Panc1 (cell line): ENCODE results near the gene FAM236C. TPM values are rescaled to one million over a fixed set of nuclear protein-coding genes. Genes with fewer than 3 reads are reported as not detected.
"Not testable (repeated sequence)": the region's sequence is repeated elsewhere in the genome, so short reads cannot be mapped to it uniquely, and the experiment has no call there.

ENCODE experiments used
- ATAC-seq: fragments of 200-7000 bp; cut with Tn5 transposase; 2 replicates; pipeline ENCODE4 v1.9.1; 2020; ENCODE audit warnings: mild to moderate bottlenecking, moderate library complexity
- Bru-seq: library from RNA; stranded (reverse); fragments of 400-500 nt; gene quantifications from one replicate; lab custom pipeline; 2021; lab: Mats Ljungman, UMichigan
- BruChase-seq, 2 experiments: library from RNA; stranded (reverse); fragments of 400-500 nt; gene quantifications; one replicate each; lab custom pipeline; 2021; lab: Mats Ljungman, UMichigan
- BruUV-seq: library from RNA; stranded (reverse); fragments of 400-500 nt; replicated peaks from 2 replicates; lab custom pipeline; 2021; lab: Mats Ljungman, UMichigan
- CTCF ChIA-PET: fragments of 300-600 bp; sonication (Branson Sonifier 250); formaldehyde crosslinking; loops from one replicate; lab custom pipeline; 2022; ENCODE audit warnings: antibody characterized with exemption; lab: Charles Lee
- POLR2A ChIA-PET: fragments of 300-600 bp; sonication (Branson Sonifier 250); formaldehyde crosslinking; loops from one replicate; lab custom pipeline; 2022; ENCODE audit warnings: antibody characterized with exemption; lab: Charles Lee
- DNase-seq: peaks from one replicate; pipeline ENCODE4 v3.0.0-alpha.2; 2010; ENCODE audit warnings: low read depth, low spot score
- H3K27ac ChIP-seq: 2 replicates; pipeline ENCODE4 v1.5.1; 2011; ENCODE audit warnings: mild to moderate bottlenecking, low read length, inconsistent platforms
- H3K27me3 ChIP-seq: fragments of 200-500 bp; sonication (Bioruptor generic); 2 replicates; pipeline ENCODE4 v1.6.0; 2014; ENCODE audit warnings: low read length, inconsistent platforms; ENCODE audit not compliant: control insufficient read depth, insufficient read depth
- H3K36me3 ChIP-seq: fragments of 200-500 bp; sonication (Bioruptor generic); 2 replicates; pipeline ENCODE4 v1.5.1; 2014; ENCODE audit warnings: inconsistent platforms, mild to moderate bottlenecking, low read length, moderate library complexity; ENCODE audit not compliant: control insufficient read depth, insufficient read depth
- H3K4me1 ChIP-seq: 2 replicates; pipeline ENCODE4 v1.5.1; 2011; ENCODE audit warnings: inconsistent platforms, mild to moderate bottlenecking, low read length, moderate library complexity; ENCODE audit not compliant: control insufficient read depth, insufficient read depth
- H3K4me3 ChIP-seq, 2 experiments: 2 replicates each; pipeline ENCODE4 v1.5.1; 2011 to 2012; ENCODE audit warnings: low read depth in 2 of 2, low read length in 2 of 2, mild to moderate bottlenecking in 2 of 2, inconsistent platforms in 1 of 2, moderate library complexity in 1 of 2
- H3K9me3 ChIP-seq: fragments of 200-500 bp; sonication (Bioruptor generic); 2 replicates; pipeline ENCODE4 v1.5.1; 2014; ENCODE audit warnings: low read depth, mild to moderate bottlenecking, inconsistent platforms, low read length, moderate library complexity; ENCODE audit not compliant: control insufficient read depth, insufficient read depth
- in situ Hi-C: cut with HindIII; loops from 2 replicates; pipeline ENCODE4 v1.10.0; 2016; ENCODE audit warnings: low sequenced_read_pairs, low pct_unique_long_range_greater_than_20kb
- intact Hi-C: fragments of 100-400 bp; cut with micrococcal nuclease; formaldehyde crosslinking; loops from one replicate; pipeline ENCODE4 v1.10.0; 2022; ENCODE audit not compliant: unreplicated experiment
- long read RNA-seq: library from polyadenylated mRNA; unstranded; transcript quantifications from one replicate; pipeline ENCODE4 v2.0.0, GENCODE V29; 2021; ENCODE audit not compliant: unreplicated experiment
- polyA plus RNA-seq: library from polyadenylated mRNA; unstranded; fragments of >200 nt; gene quantifications from one replicate; pipeline ENCODE4 v1.2.1, GENCODE V29; 2012; ENCODE audit warnings: missing spikeins; ENCODE audit not compliant: insufficient read length
- total RNA-seq: library from RNA; stranded (reverse); gene quantifications from one replicate; pipeline ENCODE4 v1.2.1, GENCODE V29; 2021; ENCODE audit not compliant: unreplicated experiment

The FAM236C gene
- total RNA-seq (not detected), Bru-seq, nascent RNA (not detected), BruChase-seq, experiment 1, labeled RNA remaining after a 2-hour chase (not detected), BruChase-seq, experiment 2, labeled RNA remaining after a 6-hour chase (not detected)
- polyA plus RNA-seq: not detected
- long read RNA-seq: 0 reads

GRCh38 chrX:72912315-72912714, at the start of gene FAM236C:
Gene FAM236C (plus strand): TSS chrX:72912615. CDS start chrX:72912715, 100 bp downstream.
- in situ Hi-C loops, POLR2A ChIA-PET, ATAC-seq, H3K4me3 ChIP-seq, intact Hi-C loops, DNase-seq, H3K36me3 ChIP-seq, CTCF ChIA-PET, H3K27me3 ChIP-seq, H3K27ac ChIP-seq, BruUV-seq, H3K9me3 ChIP-seq, H3K4me1 ChIP-seq: not testable (repeated sequence)

- H3K27me3 ChIP-seq, DNase-seq, H3K4me3 ChIP-seq, H3K27ac ChIP-seq, POLR2A ChIA-PET, ATAC-seq, CTCF ChIA-PET, in situ Hi-C loops, H3K36me3 ChIP-seq, H3K4me1 ChIP-seq, intact Hi-C loops, H3K9me3 ChIP-seq, BruUV-seq: not testable (repeated sequence)
Observed at GRCh38 chrX:72882898-72883297, 29.5 kb upstream of the FAM236C start.

DNA sequence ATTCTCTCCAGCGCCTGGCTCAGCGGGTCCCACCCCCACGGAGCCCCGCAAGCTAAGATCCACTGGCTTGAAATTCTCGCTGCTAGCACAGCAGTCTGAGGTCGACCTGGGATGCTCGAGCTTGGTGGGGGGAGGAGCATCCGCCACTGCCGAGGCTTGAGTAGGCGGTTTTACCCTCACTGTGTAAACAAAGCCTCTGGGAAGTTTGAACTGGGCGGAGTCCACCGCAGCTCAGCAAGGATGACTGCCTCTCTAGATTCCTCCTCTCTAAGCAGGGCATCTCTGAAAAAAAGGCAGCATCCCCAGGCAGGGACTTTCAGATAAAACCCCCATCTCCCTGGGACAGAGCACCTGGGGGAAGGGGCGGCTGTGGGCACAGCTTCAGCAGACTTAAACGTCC, 22.7 kb upstream of the FAM236C start:
- ATAC-seq: not testable (repeated sequence)

DNA sequence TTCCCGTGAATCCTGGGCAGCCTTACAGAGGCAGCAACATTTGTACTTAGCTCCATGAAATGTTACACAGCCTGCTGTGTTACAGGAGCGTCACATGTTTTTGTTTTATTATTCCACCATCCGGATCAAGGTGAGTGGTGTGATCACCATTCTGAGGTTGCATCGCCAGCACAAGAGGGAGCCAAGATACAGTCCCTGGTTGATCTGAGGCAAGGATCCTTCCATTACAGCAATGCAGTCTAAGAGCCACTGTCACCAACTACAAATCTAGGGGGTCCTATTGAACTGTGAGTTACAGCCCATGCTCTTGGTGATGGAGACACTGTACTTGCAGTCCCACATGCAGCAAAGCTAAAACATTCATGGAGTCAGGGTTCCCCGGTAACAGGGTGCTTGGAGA, 3.7 kb downstream of the FAM236C start:
- H3K36me3 ChIP-seq, BruUV-seq, H3K27me3 ChIP-seq, intact Hi-C loops, ATAC-seq, in situ Hi-C loops, POLR2A ChIA-PET, H3K4me3 ChIP-seq, H3K4me1 ChIP-seq, H3K27ac ChIP-seq, CTCF ChIA-PET, DNase-seq, H3K9me3 ChIP-seq: not testable (repeated sequence)

More for the DNA sequence above, 22.7 kb upstream of the FAM236C start:
- intact Hi-C loops, DNase-seq, in situ Hi-C loops, POLR2A ChIA-PET, H3K27ac ChIP-seq, H3K4me1 ChIP-seq, H3K4me3 ChIP-seq, H3K9me3 ChIP-seq, H3K27me3 ChIP-seq, H3K36me3 ChIP-seq, BruUV-seq, CTCF ChIA-PET: not testable (repeated sequence)

- H3K4me1 ChIP-seq, CTCF ChIA-PET, BruUV-seq, H3K9me3 ChIP-seq, POLR2A ChIA-PET, H3K27ac ChIP-seq, H3K4me3 ChIP-seq, ATAC-seq, H3K27me3 ChIP-seq, in situ Hi-C loops, intact Hi-C loops, H3K36me3 ChIP-seq, DNase-seq: not testable (repeated sequence)
Observed at GRCh38 chrX:72932283-72932682, 19.9 kb downstream of the FAM236C start.

DNA sequence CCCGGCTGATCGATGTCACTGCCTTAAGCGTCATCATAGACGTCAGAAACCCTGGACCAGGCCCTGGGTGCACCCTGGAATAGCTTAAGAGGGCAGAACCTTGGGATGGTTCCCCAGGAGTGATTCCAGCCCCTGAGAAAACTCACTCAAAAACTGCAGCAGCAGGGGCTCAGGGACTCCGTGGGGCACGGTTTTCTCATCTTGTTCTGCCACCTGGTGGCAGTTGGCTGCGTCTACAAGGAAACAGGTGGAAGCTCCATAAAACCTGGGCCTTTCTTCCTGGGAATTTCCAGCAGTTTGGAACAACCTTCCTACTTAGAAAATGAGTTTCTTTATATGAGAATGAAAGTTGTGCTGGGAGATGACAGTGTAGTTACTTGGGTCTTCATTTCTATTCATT, 24.0 kb downstream of the FAM236C start:
- POLR2A ChIA-PET, CTCF ChIA-PET, intact Hi-C loops, in situ Hi-C loops, H3K9me3 ChIP-seq, BruUV-seq, DNase-seq, H3K4me3 ChIP-seq, H3K27ac ChIP-seq, H3K36me3 ChIP-seq, H3K27me3 ChIP-seq, H3K4me1 ChIP-seq: not testable (repeated sequence)
- ATAC-seq: peak; percentile 65; the same call in 1 of the 2 replicates

GRCh38 chrX:72936882-72937455, 24.6 kb downstream of the FAM236C start:
- H3K27me3 ChIP-seq, CTCF ChIA-PET, H3K27ac ChIP-seq, in situ Hi-C loops, POLR2A ChIA-PET, H3K4me3 ChIP-seq, BruUV-seq, ATAC-seq, H3K9me3 ChIP-seq, H3K4me1 ChIP-seq, DNase-seq, H3K36me3 ChIP-seq, intact Hi-C loops: not testable (repeated sequence)
